Measurements from ENCODE around the gene BATF2. TPM values are rescaled to one million over a fixed set of nuclear protein-coding genes. Genes with fewer than 3 reads are reported as not detected.

The BATF2 gene
- total and polyA plus RNA-seq, 9 of the 15 experiments (the other 6 are each of a cell fraction or from before 2014, with no cell fraction given) = 1.7 to 8.9 (median 6.4) TPM

DNA sequence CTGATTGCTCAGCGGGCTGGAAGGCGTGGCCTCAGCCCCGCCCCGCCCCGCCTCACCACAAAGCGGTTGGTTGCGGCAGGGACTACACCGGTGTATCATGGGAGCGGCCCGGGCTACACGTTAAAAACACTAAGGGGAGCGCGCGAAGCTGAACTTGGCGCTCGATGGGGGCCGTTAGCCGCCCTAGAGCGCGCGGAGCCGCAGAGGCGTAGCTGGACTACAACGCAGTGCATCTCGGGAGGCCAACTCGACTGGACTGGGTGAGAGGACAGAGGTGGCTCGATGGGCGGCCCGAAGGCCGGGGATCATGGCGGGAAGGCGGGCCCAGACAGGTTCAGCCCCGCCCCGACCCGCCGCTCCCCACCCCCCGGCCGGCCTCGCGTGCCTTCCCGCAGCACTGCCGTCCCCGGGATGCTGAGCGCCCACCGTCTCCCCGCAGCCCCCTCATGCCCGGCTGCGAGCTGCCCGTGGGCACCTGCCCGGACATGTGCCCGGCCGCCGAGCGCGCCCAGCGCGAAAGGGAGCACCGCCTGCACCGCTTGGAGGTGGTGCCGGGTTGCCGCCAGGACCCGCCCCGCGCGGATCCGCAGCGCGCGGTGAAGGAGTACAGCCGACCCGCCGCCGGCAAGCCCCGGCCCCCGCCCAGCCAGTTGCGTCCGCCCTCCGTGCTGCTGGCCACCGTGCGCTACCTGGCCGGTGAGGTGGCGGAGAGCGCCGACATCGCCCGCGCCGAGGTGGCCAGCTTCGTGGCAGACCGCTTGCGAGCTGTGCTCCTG is 44.3 kb upstream of the BATF2 start, which contains the start of gene SAC3D1 (continued):
- TF ChIP-seq CCNT2 (IDR thresholded peaks at IDR 0.05; ENCODE audit: borderline replicate concordance, extremely low read depth, insufficient read length, low read depth, low read length) (peak; percentile 12), ZNF583 (CRISPR knock-in tag; IDR thresholded peaks at IDR 0.05) (no peak), PPARD (CRISPR knock-in tag; IDR thresholded peaks at IDR 0.05) (no peak), YY1 (IDR thresholded peaks at IDR 0.05; ENCODE audit: borderline replicate concordance in 1 of 3, control insufficient read depth in 1 of 3, extremely low read depth in 1 of 3, insufficient read depth in 3 of 3, insufficient read length in 1 of 3, insufficient replicate concordance in 2 of 3, low read depth in 1 of 3, low read length in 2 of 3) (peak in 2 of 3 experiments; percentile 40 to 79), PATZ1 (CRISPR knock-in tag; IDR thresholded peaks at IDR 0.05; ENCODE audit: borderline replicate concordance) (no peak), CBX1 (IDR thresholded peaks at IDR 0.05; ENCODE audit: low read depth) (no peak), DEAF1 (CRISPR knock-in tag; IDR thresholded peaks at IDR 0.05) (no peak), ZNF41 (CRISPR knock-in tag; conservative IDR thresholded peaks at IDR 0.05) (no peak), RFX7 (CRISPR knock-in tag; IDR thresholded peaks at IDR 0.05) (no peak), TARDBP (IDR thresholded peaks at IDR 0.05) (no peak), EP400 (IDR thresholded peaks at IDR 0.05) (peak; percentile 93), RCOR1 (IDR thresholded peaks at IDR 0.05; ENCODE audit: borderline replicate concordance in 1 of 2, low read depth in 2 of 2, low read length in 2 of 2) (no peak), ZNF77 (CRISPR knock-in tag; IDR thresholded peaks at IDR 0.05) (no peak), ZNF79 (CRISPR knock-in tag; IDR thresholded peaks at IDR 0.05; ENCODE audit: low read depth) (no peak), NR1H2 (CRISPR knock-in tag; IDR thresholded peaks at IDR 0.05) (peak; percentile 44; the same call in 1 of the 2 replicates), RBM15 (IDR thresholded peaks at IDR 0.05; ENCODE audit: insufficient read depth, low read length) (no peak), POLR2H (tag; IDR thresholded peaks at IDR 0.05; ENCODE audit: low read depth) (peak; percentile 79), ZNF354B (CRISPR knock-in tag; IDR thresholded peaks at IDR 0.05) (no peak), HNRNPK (IDR thresholded peaks at IDR 0.05; ENCODE audit: low read depth, low read length, poor library complexity, severe bottlenecking) (no peak)
- TF ChIP-seq, protein P1, sequence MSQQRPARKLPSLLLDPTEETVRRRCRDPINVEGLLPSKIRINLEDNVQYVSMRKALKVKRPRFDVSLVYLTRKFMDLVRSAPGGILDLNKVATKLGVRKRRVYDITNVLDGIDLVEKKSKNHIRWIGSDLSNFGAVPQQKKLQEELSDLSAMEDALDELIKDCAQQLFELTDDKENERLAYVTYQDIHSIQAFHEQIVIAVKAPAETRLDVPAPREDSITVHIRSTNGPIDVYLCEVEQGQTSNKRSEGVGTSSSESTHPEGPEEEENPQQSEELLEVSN (IDR thresholded peaks at IDR 0.05; ENCODE audit: borderline replicate concordance in 1 of 2, extremely low read depth in 1 of 2, insufficient read depth in 1 of 2, insufficient read length in 1 of 2, low read depth in 1 of 2, low read length in 1 of 2, poor library complexity in 1 of 2, severe bottlenecking in 1 of 2) = peak; percentile 56 to 75
- TF ChIP-seq, protein P2, sequence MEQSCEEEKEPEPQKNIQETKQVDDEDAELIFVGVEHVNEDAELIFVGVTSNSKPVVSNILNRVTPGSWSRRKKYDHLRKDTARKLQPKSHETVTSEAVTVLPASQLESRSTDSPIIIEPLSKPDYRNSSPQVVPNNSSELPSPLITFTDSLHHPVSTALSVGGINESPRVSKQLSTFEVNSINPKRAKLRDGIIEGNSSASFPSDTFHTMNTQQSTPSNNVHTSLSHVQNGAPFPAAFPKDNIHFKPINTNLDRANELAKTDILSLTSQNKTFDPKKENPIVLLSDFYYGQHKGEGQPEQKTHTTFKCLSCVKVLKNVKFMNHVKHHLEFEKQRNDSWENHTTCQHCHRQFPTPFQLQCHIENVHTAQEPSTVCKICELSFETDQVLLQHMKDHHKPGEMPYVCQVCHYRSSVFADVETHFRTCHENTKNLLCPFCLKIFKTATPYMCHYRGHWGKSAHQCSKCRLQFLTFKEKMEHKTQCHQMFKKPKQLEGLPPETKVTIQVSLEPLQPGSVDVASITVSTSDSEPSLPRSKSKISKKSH (CRISPR knock-in tag; IDR thresholded peaks at IDR 0.05) = no peak
